Central memory CD8-positive, alpha-beta T cell (primary cell): ENCODE measurements around the gene HIPK1.
"Not testable (repeated sequence)": the region's sequence is repeated elsewhere in the genome, so short reads cannot be mapped to it uniquely, and the experiment has no call there.

Experiments
- ATAC-seq: fragments of 150-1000 bp; cut with Tn5 transposase; replicated peaks from 2 replicates; pipeline ENCODE4 v1.10.0; 2022; ENCODE audit warnings: mild to moderate bottlenecking, moderate FRiP score, moderate number of reproducible peaks; ENCODE audit not compliant: poor library complexity, severe bottlenecking; ENCODE audit errors: extremely low read depth
- DNase-seq, 2 donors: peaks; one replicate each; pipeline ENCODE4 v3.0.0; 2021; ENCODE audit warnings: low spot score in 2 of 2
- H3K27ac Mint-ChIP-seq: one replicate; pipeline ENCODE4 v1.8.0; 2022; ENCODE audit warnings: low read depth, mild to moderate bottlenecking, moderate library complexity, mixed read lengths
- H3K27me3 Mint-ChIP-seq: one replicate; pipeline ENCODE4 v1.8.0; 2022; ENCODE audit warnings: mixed read lengths
- H3K36me3 Mint-ChIP-seq: one replicate; pipeline ENCODE4 v1.8.0; 2022; ENCODE audit warnings: mild to moderate bottlenecking, moderate library complexity, mixed read lengths; ENCODE audit not compliant: insufficient read depth
- H3K4me1 Mint-ChIP-seq: one replicate; pipeline ENCODE4 v1.8.0; 2022; ENCODE audit warnings: mixed read lengths
- H3K4me3 Mint-ChIP-seq: one replicate; pipeline ENCODE4 v1.8.0; 2022; ENCODE audit warnings: mild to moderate bottlenecking, moderate library complexity, mixed read lengths
- H3K9me3 Mint-ChIP-seq: one replicate; pipeline ENCODE4 v1.8.0; 2022; ENCODE audit warnings: mixed read lengths

Gene HIPK1

GRCh38 chr1:113999799-114000198 is 70.7 kb downstream of the HIPK1 start:
- ATAC-seq (no peak), DNase-seq (no peak)
- Mint-ChIP-seq H3K27me3 (peaks cover 22% of the 10 kb centered on the region), H3K4me3 (no peak overlapping the region), H3K9me3 (peaks cover 10% of the 10 kb centered on the region), H3K27ac (no peak overlapping the region), H3K36me3 (peaks cover 4% of the 10 kb centered on the region), H3K4me1 (peaks cover 5% of the 10 kb centered on the region)

GRCh38 chr1:114000406-114000805 is 71.3 kb downstream of the HIPK1 start:
- no peak for ATAC-seq

GRCh38 chr1:114002492-114003239 is 73.5 kb downstream of the HIPK1 start:
- Mint-ChIP-seq H3K4me3 (no peak overlapping the region), H3K27ac (no peak overlapping the region), H3K27me3 (peaks cover 28% of the 10 kb centered on the region), H3K4me1 (peaks cover 5% of the 10 kb centered on the region), H3K36me3 (peaks cover 4% of the 10 kb centered on the region), H3K9me3 (no peaks in the 10 kb centered on the region)
- ATAC-seq (no peak), DNase-seq (no peak)

More at GRCh38 chr1:114000406-114000805, 71.3 kb downstream of the HIPK1 start:
- Mint-ChIP-seq H3K27ac (no peak overlapping the region), H3K36me3 (peaks cover 4% of the 10 kb centered on the region), H3K27me3 (peaks cover 28% of the 10 kb centered on the region), H3K9me3 (peaks cover 4% of the 10 kb centered on the region), H3K4me3 (no peak overlapping the region), H3K4me1 (peaks cover 5% of the 10 kb centered on the region)
- DNase-seq, result no peak

GRCh38 chr1:114003431-114003830 is 74.3 kb downstream of the HIPK1 start:
- Mint-ChIP-seq H3K9me3 (no peaks in the 10 kb centered on the region), H3K4me1 (peaks cover under 1% of the 10 kb centered on the region), H3K27me3 (peaks cover 28% of the 10 kb centered on the region), H3K36me3 (peaks cover 4% of the 10 kb centered on the region), H3K4me3 (no peak overlapping the region), H3K27ac (no peak overlapping the region)
- ATAC-seq, result no peak
- no peak for DNase-seq

- ATAC-seq, H3K4me3 Mint-ChIP-seq, H3K27ac Mint-ChIP-seq, DNase-seq, H3K4me1 Mint-ChIP-seq, H3K36me3 Mint-ChIP-seq, H3K9me3 Mint-ChIP-seq: not testable (repeated sequence)
- H3K27me3 Mint-ChIP-seq, result peaks cover 28% of the 10 kb centered on the region
These were observed 77.7 kb downstream of the HIPK1 start for GRCh38 chr1:114006825-114007224.

DNA sequence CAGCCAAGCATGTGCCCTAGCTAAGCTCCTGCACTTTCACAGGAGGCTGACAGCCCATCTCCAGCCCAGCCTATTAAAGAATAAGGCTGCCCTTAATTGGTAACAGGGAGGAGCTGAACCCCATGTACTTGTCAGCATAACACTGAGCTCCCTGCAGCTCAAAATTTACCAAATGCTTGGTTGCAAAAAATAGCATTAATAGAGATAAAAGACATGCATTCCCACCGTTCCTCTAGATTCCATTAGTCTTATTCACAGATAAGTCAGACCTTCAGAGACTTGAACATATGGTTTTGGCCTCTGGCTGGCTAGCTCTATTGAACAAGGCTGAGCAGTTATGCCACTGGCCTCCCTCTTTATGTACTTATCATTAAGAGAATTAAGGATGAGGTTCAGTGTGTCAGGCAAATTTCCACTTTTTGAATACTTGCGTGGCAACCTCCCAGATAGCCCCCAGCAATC is 79.4 kb downstream of the HIPK1 start:
- DNase-seq, result no peak
- Mint-ChIP-seq H3K36me3 (no peaks in the 10 kb centered on the region), H3K4me3 (no peak overlapping the region), H3K27me3 (peaks cover 16% of the 10 kb centered on the region), H3K4me1 (no peaks in the 10 kb centered on the region), H3K27ac (no peak overlapping the region), H3K9me3 (no peaks in the 10 kb centered on the region)
- ATAC-seq, result no peak

GRCh38 chr1:114008993-114009392 is 79.9 kb downstream of the HIPK1 start:
- ATAC-seq (no peak), DNase-seq (no peak)
- Mint-ChIP-seq H3K4me1 (no peaks in the 10 kb centered on the region), H3K9me3 (no peaks in the 10 kb centered on the region), H3K36me3 (no peaks in the 10 kb centered on the region), H3K4me3 (no peak overlapping the region), H3K27me3 (peaks cover 13% of the 10 kb centered on the region), H3K27ac (no peak overlapping the region)

GRCh38 chr1:114009393-114009792 is 80.3 kb downstream of the HIPK1 start:
- ATAC-seq, result no peak
- no peak for DNase-seq
- no peaks in the 10 kb centered on the region for H3K36me3 Mint-ChIP-seq
- H3K4me1 Mint-ChIP-seq, result no peaks in the 10 kb centered on the region
- no peak overlapping the region for H3K4me3 Mint-ChIP-seq
- no peak overlapping the region for H3K27ac Mint-ChIP-seq
- H3K9me3 Mint-ChIP-seq, result no peaks in the 10 kb centered on the region
- peaks cover 10% of the 10 kb centered on the region for H3K27me3 Mint-ChIP-seq

- no peaks in the 10 kb centered on the region for H3K36me3 Mint-ChIP-seq
- no peaks in the 10 kb centered on the region for H3K9me3 Mint-ChIP-seq
- ATAC-seq (peak; percentile 58), DNase-seq (no peak)
- H3K27ac Mint-ChIP-seq, result no peak overlapping the region
- H3K4me1 Mint-ChIP-seq, result no peaks in the 10 kb centered on the region
- peaks cover 8% of the 10 kb centered on the region for H3K27me3 Mint-ChIP-seq
- H3K4me3 Mint-ChIP-seq, result no peak overlapping the region
These were observed 81.5 kb downstream of the HIPK1 start for GRCh38 chr1:114010433-114011184.

- Mint-ChIP-seq H3K4me1 (no peaks in the 10 kb centered on the region), H3K27me3 (peaks cover 16% of the 10 kb centered on the region), H3K4me3 (no peak overlapping the region), H3K27ac (no peak overlapping the region), H3K36me3 (no peaks in the 10 kb centered on the region), H3K9me3 (no peaks in the 10 kb centered on the region)
- ATAC-seq, result no peak
- DNase-seq, result no peak
These were observed 82.7 kb downstream of the HIPK1 start for GRCh38 chr1:114011796-114012195.

DNA sequence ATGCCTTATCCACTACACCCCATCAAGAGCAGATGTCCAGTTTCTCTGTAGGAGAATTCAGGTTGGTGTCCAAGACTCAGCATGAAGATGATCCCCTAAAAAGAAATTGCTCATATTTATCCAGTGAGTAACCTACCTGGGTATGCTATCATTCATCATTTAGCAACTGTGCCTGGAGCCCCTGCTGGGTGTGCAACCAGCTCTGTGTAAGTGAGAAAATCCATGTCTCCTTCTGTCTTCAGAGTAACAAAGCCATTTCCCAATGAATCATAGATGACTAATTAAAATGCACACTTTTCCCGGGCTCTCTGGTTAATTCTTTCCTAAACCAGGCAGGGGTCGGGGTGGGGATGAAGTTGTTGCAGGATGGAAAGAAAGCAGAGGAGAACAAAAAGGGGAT is 86.0 kb downstream of the HIPK1 start:
- Mint-ChIP-seq H3K4me3 (no peak overlapping the region), H3K36me3 (no peaks in the 10 kb centered on the region), H3K27me3 (peaks cover 32% of the 10 kb centered on the region), H3K4me1 (no peaks in the 10 kb centered on the region), H3K9me3 (peaks cover 7% of the 10 kb centered on the region), H3K27ac (no peak overlapping the region)
- DNase-seq (no peak), ATAC-seq (no peak)

- not testable (repeated sequence) for H3K36me3 Mint-ChIP-seq, H3K27ac Mint-ChIP-seq, H3K4me3 Mint-ChIP-seq, ATAC-seq, H3K9me3 Mint-ChIP-seq, H3K4me1 Mint-ChIP-seq, DNase-seq
- H3K27me3 Mint-ChIP-seq, result peaks cover 32% of the 10 kb centered on the region
These were observed 90.6 kb downstream of the HIPK1 start for GRCh38 chr1:114019724-114020123.

DNA sequence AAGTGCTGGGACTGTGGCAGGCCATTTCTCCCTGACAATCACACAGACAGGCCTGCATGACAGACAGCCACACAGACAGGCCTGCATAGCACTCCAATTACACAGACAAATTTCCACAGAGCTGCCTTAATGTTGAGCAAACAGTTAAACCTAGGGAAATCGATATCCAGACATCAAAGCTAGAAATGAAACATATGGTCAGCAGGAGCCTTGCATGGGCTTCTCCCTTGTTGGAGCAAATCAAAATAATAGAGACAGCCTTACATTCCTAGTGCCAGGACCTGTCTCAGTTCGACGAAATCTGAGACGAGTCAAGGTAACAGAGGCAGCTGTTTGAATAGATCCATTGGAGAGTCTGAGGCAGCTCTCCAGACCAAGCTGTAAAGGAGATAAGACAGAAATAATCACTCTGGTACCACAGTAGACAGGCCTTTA is 92.6 kb downstream of the HIPK1 start:
- ATAC-seq (no peak), DNase-seq (no peak)
- peaks cover 7% of the 10 kb centered on the region for H3K9me3 Mint-ChIP-seq
- peaks cover 17% of the 10 kb centered on the region for H3K27me3 Mint-ChIP-seq
- H3K36me3 Mint-ChIP-seq, result no peaks in the 10 kb centered on the region
- H3K4me1 Mint-ChIP-seq, result no peaks in the 10 kb centered on the region
- H3K4me3 Mint-ChIP-seq, result no peak overlapping the region
- no peak overlapping the region for H3K27ac Mint-ChIP-seq
